A549 treated with AZD2906 at 1 μM for 4 hours (cell line): ENCODE results near the gene NTHL1. TPM values are rescaled to one million over a fixed set of nuclear protein-coding genes. Genes with fewer than 3 reads are reported as not detected.

ENCODE experiments used
- total RNA-seq: library from RNA; stranded (reverse); fragments of 200-300 nt; extraction: Qiagen RNA extraction; gene quantifications from 5 replicates; pipeline ENCODE4 v1.2.3, GENCODE V29; 2022

The NTHL1 gene
- 36.2 to 51.1 TPM (median 47.9 TPM) in 5 replicates for total RNA-seq

DNA sequence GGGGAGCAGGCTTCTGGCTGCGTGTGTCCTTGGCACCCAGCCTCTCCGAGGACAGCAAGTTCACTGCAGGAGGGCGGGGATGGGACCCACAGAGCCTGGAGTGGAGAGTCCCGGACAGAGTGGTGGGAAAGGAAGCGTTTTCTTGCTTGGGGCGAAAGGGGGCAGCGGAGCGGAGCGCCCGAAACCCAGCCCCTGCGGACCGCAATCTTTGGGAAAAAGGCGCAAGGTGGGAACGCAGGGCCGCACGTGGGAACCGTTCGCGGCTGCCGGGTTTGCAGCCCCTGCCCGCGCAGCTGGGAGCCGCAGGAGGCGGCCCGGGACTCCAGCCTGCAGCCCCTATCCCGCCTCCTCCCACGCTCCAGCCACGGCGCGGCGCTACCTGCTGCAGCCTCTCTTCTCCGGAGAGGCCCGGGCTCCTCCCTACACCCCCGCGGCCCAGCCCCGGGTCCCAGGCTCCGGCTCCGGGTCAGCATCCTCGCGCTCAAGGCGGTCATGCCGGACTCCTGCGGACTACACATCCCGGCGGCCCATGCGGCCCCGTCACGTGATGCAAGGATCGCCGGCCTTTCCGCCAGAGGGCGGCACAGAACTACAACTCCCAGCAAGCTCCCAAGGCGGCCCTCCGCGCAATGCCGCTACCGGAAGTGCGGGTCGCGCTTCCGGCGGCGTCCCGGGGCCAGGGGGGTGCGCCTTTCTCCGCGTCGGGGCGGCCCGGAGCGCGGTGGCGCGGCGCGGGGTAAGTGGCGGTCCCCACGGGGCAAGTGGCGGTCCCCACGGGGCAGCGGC, at the start of gene NTHL1, which contains the start of gene TSC2:
Gene NTHL1, minus strand, starts transcription at position 505 of the 786 bp plus-strand sequence. Its CDS starts 11 bp downstream, at position 494.
Gene TSC2, plus strand, starts transcription at position 656 of the 786 bp plus-strand sequence. CDS start 631 bp downstream, outside the sequence.

GRCh38 chr16:2026461-2027023, 21.1 kb downstream of the NTHL1 start, which contains the start of gene NHERF2:
NHERF2 (plus strand) TSS chr16:2026902; CDS start chr16:2027006, 104 bp downstream.

DNA sequence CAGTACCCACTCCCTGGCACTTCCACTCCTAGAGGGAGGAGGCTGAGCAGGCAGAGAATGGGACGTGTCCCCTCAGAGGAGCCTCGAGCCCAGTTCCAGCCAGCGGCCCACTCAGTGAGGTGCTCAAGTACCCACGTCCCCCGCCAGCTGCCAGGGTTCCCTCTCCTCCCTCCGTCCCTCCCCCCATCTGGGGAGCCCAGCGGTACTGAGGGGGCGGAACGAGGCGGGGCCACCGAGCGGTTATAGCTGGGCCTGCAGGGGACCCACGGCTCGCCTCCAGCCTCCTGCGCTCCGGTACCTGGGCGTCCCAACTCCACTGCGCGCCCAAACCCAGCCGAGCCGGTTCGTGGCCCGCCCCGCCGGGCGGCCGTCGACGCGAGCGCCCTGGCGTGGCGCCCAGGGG, 28.1 kb downstream of the NTHL1 start, which contains the start of gene NPW:
Gene NPW, plus strand, starts transcription at position 268 of the 403 bp plus-strand sequence.

DNA sequence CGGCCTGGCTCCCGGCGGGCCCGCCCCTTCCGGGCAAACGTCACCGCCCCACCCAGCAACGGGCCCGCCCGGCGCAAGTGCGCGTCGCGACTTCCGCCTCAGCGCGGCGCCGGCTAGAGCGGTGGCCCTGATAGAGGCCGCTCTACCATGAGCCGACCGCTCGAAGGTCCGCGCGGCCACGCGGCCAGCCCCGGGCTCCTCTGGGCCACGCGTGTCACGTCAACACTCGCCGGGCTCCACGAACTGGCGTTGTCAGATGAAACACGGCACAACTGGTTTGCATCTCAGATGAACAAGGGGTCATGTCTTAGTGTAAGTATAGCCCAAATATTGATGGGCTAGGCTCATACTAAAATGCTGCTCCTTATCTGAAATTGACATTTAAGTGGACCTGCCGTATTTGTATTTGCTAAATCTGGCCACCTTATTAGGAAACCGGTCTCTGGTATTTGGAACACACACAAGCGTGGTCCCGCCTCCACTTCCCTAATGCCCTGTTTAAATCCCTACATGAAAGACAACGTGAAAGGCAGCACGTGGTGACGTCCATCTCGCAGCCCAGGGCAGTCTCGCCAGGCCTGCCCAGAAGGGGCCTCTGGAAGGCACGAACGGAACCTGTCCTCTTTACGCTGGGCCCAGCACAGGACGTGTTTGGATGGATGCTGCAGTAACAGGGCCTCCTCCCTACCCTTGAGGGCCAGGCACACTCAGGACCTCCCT, 37.7 kb downstream of the NTHL1 start, which contains the start of gene ZNF598:
Gene ZNF598, minus strand, starts transcription at position 31 of the 720 bp plus-strand sequence.

Other genes starting within 250 kb of the NTHL1 start
- gene HAGH, start 221.0 kb downstream of the NTHL1 start, total RNA-seq: 57.8 to 76.0 TPM (median 74.4 TPM) in 5 replicates
- 46.8 to 52.1 TPM (median 49.6 TPM) in 5 replicates for gene FAHD1, start 220.6 kb downstream of the NTHL1 start, total RNA-seq
- 1.2 to 2.2 TPM (median 1.4 TPM) in 5 replicates for gene MEIOB, start 175.7 kb downstream of the NTHL1 start, total RNA-seq
- gene HS3ST6, start 129.4 kb downstream of the NTHL1 start, total RNA-seq: 1.1 to 2.1 TPM (median 2.0 TPM) in 5 replicates
- gene MSRB1, start 104.6 kb downstream of the NTHL1 start, total RNA-seq: 32.5 to 43.0 TPM (median 42.2 TPM) in 5 replicates
- gene RPL3L, start 93.1 kb downstream of the NTHL1 start, total RNA-seq: 0.09 to 0.11 TPM (median 0.10 TPM) in 3 of 5 replicates, not detected in the others
- gene NDUFB10, start 88.3 kb downstream of the NTHL1 start, total RNA-seq: 247 to 295 TPM (median 252 TPM) in 5 replicates
- 3,695 to 5,624 TPM (median 5,467 TPM) in 5 replicates for gene RPS2, start 83.0 kb downstream of the NTHL1 start, total RNA-seq
- not detected in 5 replicates for gene RNF151, start 81.0 kb downstream of the NTHL1 start, total RNA-seq
- 31.6 to 41.2 TPM (median 38.0 TPM) in 5 replicates for gene TBL3, start 75.8 kb downstream of the NTHL1 start, total RNA-seq
- 0.08 to 0.31 TPM (median 0.28 TPM) in 5 replicates for gene NOXO1, start 66.4 kb downstream of the NTHL1 start, total RNA-seq
- gene GFER, start 63.6 kb downstream of the NTHL1 start, total RNA-seq: 23.0 to 44.4 TPM (median 40.1 TPM) in 5 replicates
- 5.0 to 9.3 TPM (median 8.2 TPM) in 5 replicates for gene SYNGR3, start 57.9 kb downstream of the NTHL1 start, total RNA-seq
- gene ZNF598, start 38.0 kb downstream of the NTHL1 start, total RNA-seq: 47.7 to 63.8 TPM (median 61.2 TPM) in 5 replicates
- gene NPW, start 28.0 kb downstream of the NTHL1 start, total RNA-seq: 0.65 to 1.4 TPM (median 0.88 TPM) in 5 replicates
- 45.2 to 69.1 TPM (median 66.9 TPM) in 5 replicates for gene NHERF2, start 20.9 kb downstream of the NTHL1 start, total RNA-seq
- gene TSC2, start 151 bp upstream of the NTHL1 start, total RNA-seq: 32.0 to 40.6 TPM (median 34.1 TPM) in 5 replicates
- gene PKD1, start 88.1 kb upstream of the NTHL1 start, total RNA-seq: 34.4 to 54.4 TPM (median 49.3 TPM) in 5 replicates
- 1.9 to 4.4 TPM (median 3.3 TPM) in 5 replicates for gene RAB26, start 100.8 kb upstream of the NTHL1 start, total RNA-seq
- gene TRAF7, start 107.9 kb upstream of the NTHL1 start, total RNA-seq: 39.0 to 55.8 TPM (median 49.7 TPM) in 5 replicates
- 0.23 to 1.00 TPM (median 0.47 TPM) in 5 replicates for gene CASKIN1, start 148.8 kb upstream of the NTHL1 start, total RNA-seq
- gene MLST8, start 157.6 kb upstream of the NTHL1 start, total RNA-seq: 39.9 to 53.2 TPM (median 51.0 TPM) in 5 replicates
- gene BRICD5, start 163.0 kb upstream of the NTHL1 start, total RNA-seq: 1.5 to 4.8 TPM (median 3.4 TPM) in 5 replicates
- 14.8 to 35.7 TPM (median 32.9 TPM) in 5 replicates for gene PGP, start 167.0 kb upstream of the NTHL1 start, total RNA-seq
- 18.7 to 26.9 TPM (median 24.7 TPM) in 5 replicates for gene E4F1, start 175.8 kb upstream of the NTHL1 start, total RNA-seq
- 0.60 to 1.7 TPM (median 1.3 TPM) in 5 replicates for gene DNASE1L2, start 188.6 kb upstream of the NTHL1 start, total RNA-seq
- gene ECI1, start 203.8 kb upstream of the NTHL1 start, total RNA-seq: 48.5 to 95.5 TPM (median 93.6 TPM) in 5 replicates
- gene RNPS1, start 220.3 kb upstream of the NTHL1 start, total RNA-seq: 252 to 288 TPM (median 261 TPM) in 5 replicates